ENCODE data around the gene PTF1A. TPM values are rescaled to one million over a fixed set of nuclear protein-coding genes. Genes with fewer than 3 reads are reported as not detected.

The PTF1A gene
- total RNA-seq, 1 experiment from 2014 or later, result not detected

GRCh38 chr10:23205972-23206642 is 14.0 kb downstream of the PTF1A start:
- Histone ChIP-seq H3K27ac (ENCODE audit: low read length) (no peak overlapping the region), H3K9me3 (ENCODE audit: control insufficient read depth, insufficient read depth, low read depth, low read length) (no peaks in the 10 kb centered on the region), H3K4me1 (ENCODE audit: control insufficient read depth, insufficient read depth, low read length) (no peaks in the 10 kb centered on the region), H3K36me3 (ENCODE audit: control insufficient read depth, insufficient read depth, low read length) (no peaks in the 10 kb centered on the region), H3K4me3 (ENCODE audit: low read depth in 2 of 2, low read length in 2 of 2) (no peak overlapping the region), H3K27me3 (ENCODE audit: control insufficient read depth, insufficient read depth, low read length) (no peaks in the 10 kb centered on the region; the same call in 1 of the 2 replicates)
- ATAC-seq (no peak), DNase-seq (ENCODE audit: low read depth, low spot score) (no peak)
- intact Hi-C loops (cut with micrococcal nuclease; ENCODE audit: unreplicated experiment), result no loop called here
- in situ Hi-C loops (cut with HindIII; ENCODE audit: low pct_unique_long_range_greater_than_20kb, low sequenced_read_pairs), result no loop called here
- CTCF ChIA-PET, result no interaction called here
- POLR2A ChIA-PET, result no interaction called here
- no TSS peak for BruUV-seq (replicated peaks)
- TF ChIP-seq POLR2AphosphoS5 (IDR thresholded peaks at IDR 0.05; ENCODE audit: low read depth, low read length) (no peak), SIN3A (IDR thresholded peaks at IDR 0.05; ENCODE audit: borderline replicate concordance, insufficient read depth, low read depth, low read length) (no peak)

- ATAC-seq (no peak), DNase-seq (ENCODE audit: low read depth, low spot score) (no peak)
- BruUV-seq (replicated peaks), result no TSS peak
- in situ Hi-C loops (cut with HindIII; ENCODE audit: low pct_unique_long_range_greater_than_20kb, low sequenced_read_pairs), result no loop called here
- no peak overlapping the region for H3K27ac ChIP-seq (ENCODE audit: low read length)
- TF ChIP-seq SIN3A (IDR thresholded peaks at IDR 0.05; ENCODE audit: borderline replicate concordance, insufficient read depth, low read depth, low read length), result no peak
- TF ChIP-seq, protein P1, sequence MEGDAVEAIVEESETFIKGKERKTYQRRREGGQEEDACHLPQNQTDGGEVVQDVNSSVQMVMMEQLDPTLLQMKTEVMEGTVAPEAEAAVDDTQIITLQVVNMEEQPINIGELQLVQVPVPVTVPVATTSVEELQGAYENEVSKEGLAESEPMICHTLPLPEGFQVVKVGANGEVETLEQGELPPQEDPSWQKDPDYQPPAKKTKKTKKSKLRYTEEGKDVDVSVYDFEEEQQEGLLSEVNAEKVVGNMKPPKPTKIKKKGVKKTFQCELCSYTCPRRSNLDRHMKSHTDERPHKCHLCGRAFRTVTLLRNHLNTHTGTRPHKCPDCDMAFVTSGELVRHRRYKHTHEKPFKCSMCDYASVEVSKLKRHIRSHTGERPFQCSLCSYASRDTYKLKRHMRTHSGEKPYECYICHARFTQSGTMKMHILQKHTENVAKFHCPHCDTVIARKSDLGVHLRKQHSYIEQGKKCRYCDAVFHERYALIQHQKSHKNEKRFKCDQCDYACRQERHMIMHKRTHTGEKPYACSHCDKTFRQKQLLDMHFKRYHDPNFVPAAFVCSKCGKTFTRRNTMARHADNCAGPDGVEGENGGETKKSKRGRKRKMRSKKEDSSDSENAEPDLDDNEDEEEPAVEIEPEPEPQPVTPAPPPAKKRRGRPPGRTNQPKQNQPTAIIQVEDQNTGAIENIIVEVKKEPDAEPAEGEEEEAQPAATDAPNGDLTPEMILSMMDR (IDR thresholded peaks at IDR 0.05), result no peak
- no peaks in the 10 kb centered on the region for H3K36me3 ChIP-seq (ENCODE audit: control insufficient read depth, insufficient read depth, low read length)
- POLR2A ChIA-PET, result no interaction called here
- H3K4me1 ChIP-seq (ENCODE audit: control insufficient read depth, insufficient read depth, low read length), result no peaks in the 10 kb centered on the region
- CTCF ChIA-PET, result no interaction called here
- peaks cover 2% of the 10 kb centered on the region; the same call in 1 of the 2 replicates for H3K27me3 ChIP-seq (ENCODE audit: control insufficient read depth, insufficient read depth, low read length)
- intact Hi-C loops (cut with micrococcal nuclease; ENCODE audit: unreplicated experiment), result no loop called here
- no peaks in the 10 kb centered on the region for H3K9me3 ChIP-seq (ENCODE audit: control insufficient read depth, insufficient read depth, low read depth, low read length)
- no peak overlapping the region for H3K4me3 ChIP-seq (ENCODE audit: low read depth in 2 of 2, low read length in 2 of 2)
Observed at GRCh38 chr10:23217471-23217870, 25.4 kb downstream of the PTF1A start.

GRCh38 chr10:23230582-23230981 is 38.5 kb downstream of the PTF1A start:
- POLR2A ChIA-PET, result no interaction called here
- intact Hi-C loops (cut with micrococcal nuclease; ENCODE audit: unreplicated experiment), result no loop called here
- no TSS peak for BruUV-seq (replicated peaks)

More at GRCh38 chr10:23230582-23230981, 38.5 kb downstream of the PTF1A start:
- H3K9me3 ChIP-seq (ENCODE audit: control insufficient read depth, insufficient read depth, low read depth, low read length), result no peaks in the 10 kb centered on the region
- CTCF ChIA-PET, result no interaction called here
- ATAC-seq, result no peak
- no peak for TF ChIP-seq POLR2AphosphoS5 (IDR thresholded peaks at IDR 0.05; ENCODE audit: low read depth, low read length)
- no peak for TF ChIP-seq SIN3A (IDR thresholded peaks at IDR 0.05; ENCODE audit: borderline replicate concordance, insufficient read depth, low read depth, low read length)
- TF ChIP-seq TCF7L2 (IDR thresholded peaks at IDR 0.05; ENCODE audit: low read depth, low read length), result no peak
- TF ChIP-seq, protein P1 (IDR thresholded peaks at IDR 0.05), result no peak
- TF ChIP-seq, protein P2, sequence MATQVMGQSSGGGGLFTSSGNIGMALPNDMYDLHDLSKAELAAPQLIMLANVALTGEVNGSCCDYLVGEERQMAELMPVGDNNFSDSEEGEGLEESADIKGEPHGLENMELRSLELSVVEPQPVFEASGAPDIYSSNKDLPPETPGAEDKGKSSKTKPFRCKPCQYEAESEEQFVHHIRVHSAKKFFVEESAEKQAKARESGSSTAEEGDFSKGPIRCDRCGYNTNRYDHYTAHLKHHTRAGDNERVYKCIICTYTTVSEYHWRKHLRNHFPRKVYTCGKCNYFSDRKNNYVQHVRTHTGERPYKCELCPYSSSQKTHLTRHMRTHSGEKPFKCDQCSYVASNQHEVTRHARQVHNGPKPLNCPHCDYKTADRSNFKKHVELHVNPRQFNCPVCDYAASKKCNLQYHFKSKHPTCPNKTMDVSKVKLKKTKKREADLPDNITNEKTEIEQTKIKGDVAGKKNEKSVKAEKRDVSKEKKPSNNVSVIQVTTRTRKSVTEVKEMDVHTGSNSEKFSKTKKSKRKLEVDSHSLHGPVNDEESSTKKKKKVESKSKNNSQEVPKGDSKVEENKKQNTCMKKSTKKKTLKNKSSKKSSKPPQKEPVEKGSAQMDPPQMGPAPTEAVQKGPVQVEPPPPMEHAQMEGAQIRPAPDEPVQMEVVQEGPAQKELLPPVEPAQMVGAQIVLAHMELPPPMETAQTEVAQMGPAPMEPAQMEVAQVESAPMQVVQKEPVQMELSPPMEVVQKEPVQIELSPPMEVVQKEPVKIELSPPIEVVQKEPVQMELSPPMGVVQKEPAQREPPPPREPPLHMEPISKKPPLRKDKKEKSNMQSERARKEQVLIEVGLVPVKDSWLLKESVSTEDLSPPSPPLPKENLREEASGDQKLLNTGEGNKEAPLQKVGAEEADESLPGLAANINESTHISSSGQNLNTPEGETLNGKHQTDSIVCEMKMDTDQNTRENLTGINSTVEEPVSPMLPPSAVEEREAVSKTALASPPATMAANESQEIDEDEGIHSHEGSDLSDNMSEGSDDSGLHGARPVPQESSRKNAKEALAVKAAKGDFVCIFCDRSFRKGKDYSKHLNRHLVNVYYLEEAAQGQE (IDR thresholded peaks at IDR 0.05; ENCODE audit: insufficient read depth in 1 of 2, low read depth in 2 of 2, low read length in 1 of 2), result no peak
- H3K4me3 ChIP-seq (ENCODE audit: low read depth in 2 of 2, low read length in 2 of 2), result no peak overlapping the region
- no peaks in the 10 kb centered on the region for H3K36me3 ChIP-seq (ENCODE audit: control insufficient read depth, insufficient read depth, low read length)
- no peak overlapping the region for H3K27ac ChIP-seq (ENCODE audit: low read length)
- no peaks in the 10 kb centered on the region for H3K4me1 ChIP-seq (ENCODE audit: control insufficient read depth, insufficient read depth, low read length)
- H3K27me3 ChIP-seq (ENCODE audit: control insufficient read depth, insufficient read depth, low read length), result no peaks in the 10 kb centered on the region
- DNase-seq (ENCODE audit: low read depth, low spot score), result no peak
- in situ Hi-C loops (cut with HindIII; ENCODE audit: low pct_unique_long_range_greater_than_20kb, low sequenced_read_pairs), result no loop called here
